Measurements from ENCODE around the gene SEMA4D.

The SEMA4D gene

DNA sequence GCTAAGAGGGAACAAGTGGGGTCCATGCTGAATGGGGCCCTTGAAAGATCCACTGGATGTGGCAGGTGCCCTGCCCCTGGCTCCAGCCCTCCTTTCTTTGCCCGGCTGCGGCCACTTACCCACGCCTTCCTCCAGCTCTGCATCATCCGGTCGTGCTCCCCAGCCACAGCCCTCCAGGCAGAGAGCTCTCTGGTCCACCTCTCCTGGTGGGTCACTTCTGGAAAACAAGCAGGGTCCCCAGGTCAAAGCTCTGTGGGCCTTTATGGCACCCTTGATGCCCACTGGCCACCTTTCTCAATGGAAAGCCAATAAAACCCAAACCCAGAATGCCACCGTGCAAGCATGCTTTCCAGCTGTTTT is 134.6 kb downstream of the SEMA4D start:
- no peaks in the 10 kb centered on the region for H3K9me3 ChIP-seq (ENCODE audit: control insufficient read depth, low read length)
- no peaks in the 10 kb centered on the region for H3K36me3 ChIP-seq (ENCODE audit: control insufficient read depth, insufficient read depth, low read length)
- no peak overlapping the region for H2AFZ ChIP-seq
- H3K27me3 ChIP-seq (ENCODE audit: control insufficient read depth, insufficient read depth, low read length): no peaks in the 10 kb centered on the region
- no peak overlapping the region for H3K27ac ChIP-seq
- TF ChIP-seq, protein P1, sequence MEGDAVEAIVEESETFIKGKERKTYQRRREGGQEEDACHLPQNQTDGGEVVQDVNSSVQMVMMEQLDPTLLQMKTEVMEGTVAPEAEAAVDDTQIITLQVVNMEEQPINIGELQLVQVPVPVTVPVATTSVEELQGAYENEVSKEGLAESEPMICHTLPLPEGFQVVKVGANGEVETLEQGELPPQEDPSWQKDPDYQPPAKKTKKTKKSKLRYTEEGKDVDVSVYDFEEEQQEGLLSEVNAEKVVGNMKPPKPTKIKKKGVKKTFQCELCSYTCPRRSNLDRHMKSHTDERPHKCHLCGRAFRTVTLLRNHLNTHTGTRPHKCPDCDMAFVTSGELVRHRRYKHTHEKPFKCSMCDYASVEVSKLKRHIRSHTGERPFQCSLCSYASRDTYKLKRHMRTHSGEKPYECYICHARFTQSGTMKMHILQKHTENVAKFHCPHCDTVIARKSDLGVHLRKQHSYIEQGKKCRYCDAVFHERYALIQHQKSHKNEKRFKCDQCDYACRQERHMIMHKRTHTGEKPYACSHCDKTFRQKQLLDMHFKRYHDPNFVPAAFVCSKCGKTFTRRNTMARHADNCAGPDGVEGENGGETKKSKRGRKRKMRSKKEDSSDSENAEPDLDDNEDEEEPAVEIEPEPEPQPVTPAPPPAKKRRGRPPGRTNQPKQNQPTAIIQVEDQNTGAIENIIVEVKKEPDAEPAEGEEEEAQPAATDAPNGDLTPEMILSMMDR (IDR thresholded peaks at IDR 0.05): no peak
- H3K79me2 ChIP-seq: no peaks in the 10 kb centered on the region
- no peak overlapping the region for H3K4me3 ChIP-seq (ENCODE audit: low read depth, low read length)
- H3K4me1 ChIP-seq: no peaks in the 10 kb centered on the region
- H3K4me2 ChIP-seq (ENCODE audit: low read length): no peak overlapping the region
- H3K9ac ChIP-seq: no peak overlapping the region

DNA sequence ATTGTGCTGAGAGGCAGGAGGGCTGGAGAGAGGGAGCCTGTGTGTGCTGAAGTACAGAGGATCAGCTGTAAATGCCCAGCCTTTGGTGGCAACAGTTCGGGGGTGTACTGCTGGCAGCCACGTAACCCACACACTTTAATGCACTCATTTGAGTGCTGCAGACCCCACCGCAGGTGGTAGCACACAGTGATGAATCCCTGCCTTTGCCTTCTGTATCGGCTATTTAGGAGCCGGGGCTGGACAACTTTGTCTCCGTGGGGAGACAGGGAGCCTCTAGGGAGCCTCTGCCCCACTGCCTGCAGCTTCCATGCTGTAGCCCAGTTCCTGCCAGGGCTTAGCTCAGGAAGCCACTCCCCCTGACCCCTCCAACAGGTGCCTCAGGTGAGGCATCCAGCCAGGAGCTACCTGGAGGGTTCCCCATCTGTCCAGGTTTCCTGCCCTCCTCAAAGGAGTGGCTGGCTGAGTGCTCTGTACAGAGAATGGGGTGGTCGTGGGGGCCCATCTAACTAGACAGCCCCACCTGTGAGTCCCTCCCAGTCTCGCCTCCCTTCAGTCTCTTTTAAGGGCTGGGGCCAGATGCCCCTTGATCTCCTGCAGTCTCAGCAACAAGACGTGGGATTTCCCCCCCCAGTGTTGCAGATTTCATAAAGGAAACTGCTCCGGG is 135.1 kb downstream of the SEMA4D start:
- no peak overlapping the region for H3K4me3 ChIP-seq (ENCODE audit: low read depth, low read length)
- H3K4me2 ChIP-seq (ENCODE audit: low read length): no peak overlapping the region
- no peaks in the 10 kb centered on the region for H3K79me2 ChIP-seq
- no peaks in the 10 kb centered on the region for H3K36me3 ChIP-seq (ENCODE audit: control insufficient read depth, insufficient read depth, low read length)
- no peak overlapping the region for H2AFZ ChIP-seq
- H3K9me3 ChIP-seq (ENCODE audit: control insufficient read depth, low read length): no peaks in the 10 kb centered on the region
- no peak overlapping the region for H3K27ac ChIP-seq
- H3K9ac ChIP-seq: no peak overlapping the region
- H3K4me1 ChIP-seq: no peaks in the 10 kb centered on the region
- TF ChIP-seq, protein P1 (IDR thresholded peaks at IDR 0.05): no peak
- no peaks in the 10 kb centered on the region for H3K27me3 ChIP-seq (ENCODE audit: control insufficient read depth, insufficient read depth, low read length)

DNA sequence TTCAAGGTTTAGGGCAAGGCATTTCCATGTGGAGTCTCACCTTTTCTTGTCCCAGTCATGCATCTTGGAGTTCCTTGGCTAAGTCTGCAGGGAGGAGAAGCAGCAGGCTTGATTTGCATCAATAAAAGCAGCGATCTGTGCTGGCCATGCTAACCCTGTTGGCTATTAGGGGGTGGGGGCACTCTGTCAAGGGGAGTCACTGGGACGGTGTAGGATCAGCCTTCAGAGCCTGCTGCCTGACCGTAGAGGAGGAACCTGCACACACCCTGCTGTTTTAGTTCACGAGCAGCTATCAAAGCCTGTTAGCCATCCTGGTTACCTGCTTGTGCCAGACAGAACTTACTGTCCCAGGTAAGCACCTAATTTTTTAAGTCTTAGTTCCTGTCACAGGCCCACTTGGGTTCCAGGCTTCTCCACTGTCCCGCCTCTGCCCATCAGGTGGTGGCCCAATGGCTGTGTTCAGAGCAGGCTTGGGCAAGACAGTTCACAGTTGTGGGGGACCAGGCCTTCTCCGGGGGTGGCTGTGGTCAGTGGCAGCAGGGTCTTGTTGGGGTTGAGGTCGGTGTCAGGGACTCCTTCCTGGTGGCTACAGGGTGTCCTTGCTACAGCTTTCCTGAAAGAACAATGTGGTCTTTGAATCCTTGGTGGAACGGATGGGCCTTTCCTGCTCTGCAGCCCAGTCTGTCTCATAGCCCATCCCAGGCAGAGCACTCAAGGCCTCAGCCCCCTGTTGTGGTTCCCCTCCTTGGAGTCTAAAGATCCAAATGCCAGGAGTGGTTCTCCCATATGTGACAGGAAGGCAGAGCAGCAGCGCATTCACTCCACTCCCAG is 135.9 kb downstream of the SEMA4D start:
- TF ChIP-seq, protein P1 (IDR thresholded peaks at IDR 0.05): no peak
- H3K9me3 ChIP-seq (ENCODE audit: control insufficient read depth, low read length): no peaks in the 10 kb centered on the region

DNA sequence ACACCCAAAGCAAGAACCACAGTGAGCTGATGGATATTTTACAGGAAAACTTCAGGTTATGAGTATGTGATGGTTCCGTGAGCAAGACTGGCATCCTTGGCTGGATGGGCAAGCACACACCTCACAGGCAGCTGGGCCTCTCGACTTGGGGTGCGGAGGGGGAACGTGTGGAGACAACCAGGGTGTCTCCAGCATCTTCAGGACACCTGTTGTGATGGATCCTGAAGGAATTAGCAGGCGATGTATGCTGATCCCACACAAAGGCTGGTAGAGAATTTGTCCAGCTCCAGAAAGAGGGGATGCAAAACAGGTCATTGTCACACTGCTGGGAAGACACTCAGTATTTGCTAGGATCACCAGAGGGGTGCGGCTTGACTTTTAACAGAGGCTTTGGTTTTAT is 136.9 kb downstream of the SEMA4D start:
- Histone ChIP-seq H3K4me2 (ENCODE audit: low read length) (no peak overlapping the region), H3K36me3 (ENCODE audit: control insufficient read depth, insufficient read depth, low read length) (no peaks in the 10 kb centered on the region), H2AFZ (no peak overlapping the region), H3K27me3 (ENCODE audit: control insufficient read depth, insufficient read depth, low read length) (no peaks in the 10 kb centered on the region), H3K9ac (no peak overlapping the region), H3K27ac (no peak overlapping the region), H3K9me3 (ENCODE audit: control insufficient read depth, low read length) (no peaks in the 10 kb centered on the region), H3K4me3 (ENCODE audit: low read depth, low read length) (no peak overlapping the region), H3K4me1 (no peaks in the 10 kb centered on the region), H3K79me2 (no peaks in the 10 kb centered on the region)
- TF ChIP-seq, protein P1 (IDR thresholded peaks at IDR 0.05): no peak

More for the DNA sequence above, 135.9 kb downstream of the SEMA4D start:
- Histone ChIP-seq H3K4me1 (no peaks in the 10 kb centered on the region), H3K9ac (no peak overlapping the region), H3K36me3 (ENCODE audit: control insufficient read depth, insufficient read depth, low read length) (no peaks in the 10 kb centered on the region), H3K4me3 (ENCODE audit: low read depth, low read length) (no peak overlapping the region), H3K27ac (no peak overlapping the region), H3K27me3 (ENCODE audit: control insufficient read depth, insufficient read depth, low read length) (no peaks in the 10 kb centered on the region), H3K79me2 (no peaks in the 10 kb centered on the region), H2AFZ (no peak overlapping the region), H3K4me2 (ENCODE audit: low read length) (no peak overlapping the region)

Measured in parathyroid adenoma (tissue), 2 donors.